ENCODE measurements around the gene IMMP2L. TPM values are rescaled to one million over a fixed set of nuclear protein-coding genes. Genes with fewer than 3 reads are reported as not detected.

IMMP2L gene
- total RNA-seq, 1 donor, result 11.6 TPM

DNA sequence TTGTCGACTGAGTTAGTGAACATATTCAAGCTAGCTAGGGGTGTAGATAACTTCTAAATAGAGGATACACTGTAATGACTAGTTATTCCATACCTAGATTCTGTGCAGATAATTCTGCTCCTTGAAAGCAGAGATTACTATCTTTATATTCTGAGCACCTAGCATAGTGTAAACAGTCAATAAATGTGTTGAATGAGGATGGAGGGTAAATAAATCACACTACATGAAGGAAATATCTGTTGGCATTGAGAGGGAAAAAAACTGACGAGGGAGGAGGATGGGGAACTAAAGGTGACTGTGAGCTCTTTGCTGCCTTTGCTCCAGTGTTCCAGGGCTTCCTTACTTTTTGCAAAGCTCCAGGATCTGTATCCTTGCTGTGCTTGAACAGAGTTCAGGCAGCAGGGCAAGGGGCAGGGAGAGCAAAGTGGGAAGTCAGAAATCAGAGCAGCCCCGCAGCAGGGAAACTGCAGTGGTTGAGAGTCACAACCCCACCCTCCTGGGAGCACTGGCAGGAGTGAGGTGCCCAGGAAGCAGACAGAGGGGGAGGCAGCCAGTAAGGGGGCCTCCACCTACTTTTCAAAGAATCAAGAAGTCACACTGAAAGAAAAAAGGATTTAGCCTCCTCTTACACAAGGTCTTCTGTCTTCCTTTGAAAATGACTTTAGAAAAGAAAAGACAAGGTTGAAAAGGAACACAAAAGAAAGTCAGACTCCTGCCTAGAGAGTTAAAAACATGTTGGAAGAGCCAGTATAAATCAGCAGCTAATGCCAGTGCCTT lies 543.1 kb downstream of the IMMP2L start:
- no peak for DNase-seq (ENCODE audit: low read depth in 2 of 3, low spot score in 2 of 3)

DNA sequence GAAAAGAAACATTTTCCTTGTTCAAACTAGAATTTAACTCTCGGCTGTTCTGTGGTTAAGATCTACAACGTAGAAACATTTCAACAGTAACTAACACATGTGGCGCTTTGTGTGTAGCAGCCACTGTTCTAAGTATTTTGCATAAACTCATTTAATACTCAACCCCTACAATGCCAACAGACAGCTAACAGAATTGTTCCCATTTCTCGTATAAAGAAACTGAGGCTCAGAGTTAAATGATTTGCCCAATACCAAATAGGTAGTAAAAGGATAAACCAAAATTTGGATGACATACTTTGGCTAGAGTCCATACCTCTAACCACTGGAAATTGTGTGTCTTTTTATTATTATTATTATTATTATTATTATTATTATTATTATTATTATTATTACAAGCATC lies 543.8 kb downstream of the IMMP2L start:
- DNase-seq (ENCODE audit: low read depth in 2 of 3, low spot score in 2 of 3), result no peak

DNA sequence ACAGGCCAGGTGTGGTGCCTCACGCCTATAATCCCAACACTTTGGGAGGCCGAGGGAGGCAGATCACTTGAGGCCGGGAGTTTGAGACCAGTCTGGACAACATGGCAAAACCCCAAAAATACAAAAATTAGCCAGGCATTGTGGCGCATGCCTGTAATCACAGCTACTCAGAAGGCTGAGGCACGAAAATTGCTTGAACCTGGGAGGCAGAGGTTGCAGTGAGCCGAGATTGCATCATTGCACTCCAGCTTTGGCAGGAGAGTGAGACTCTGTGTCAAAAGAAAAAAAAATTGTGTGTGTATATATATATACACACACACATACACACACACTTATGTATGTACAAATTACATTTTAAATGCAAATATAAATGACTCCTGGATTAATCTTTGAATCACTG lies 548.2 kb downstream of the IMMP2L start:
- no peak for DNase-seq (ENCODE audit: low read depth in 2 of 3, low spot score in 2 of 3)

DNA sequence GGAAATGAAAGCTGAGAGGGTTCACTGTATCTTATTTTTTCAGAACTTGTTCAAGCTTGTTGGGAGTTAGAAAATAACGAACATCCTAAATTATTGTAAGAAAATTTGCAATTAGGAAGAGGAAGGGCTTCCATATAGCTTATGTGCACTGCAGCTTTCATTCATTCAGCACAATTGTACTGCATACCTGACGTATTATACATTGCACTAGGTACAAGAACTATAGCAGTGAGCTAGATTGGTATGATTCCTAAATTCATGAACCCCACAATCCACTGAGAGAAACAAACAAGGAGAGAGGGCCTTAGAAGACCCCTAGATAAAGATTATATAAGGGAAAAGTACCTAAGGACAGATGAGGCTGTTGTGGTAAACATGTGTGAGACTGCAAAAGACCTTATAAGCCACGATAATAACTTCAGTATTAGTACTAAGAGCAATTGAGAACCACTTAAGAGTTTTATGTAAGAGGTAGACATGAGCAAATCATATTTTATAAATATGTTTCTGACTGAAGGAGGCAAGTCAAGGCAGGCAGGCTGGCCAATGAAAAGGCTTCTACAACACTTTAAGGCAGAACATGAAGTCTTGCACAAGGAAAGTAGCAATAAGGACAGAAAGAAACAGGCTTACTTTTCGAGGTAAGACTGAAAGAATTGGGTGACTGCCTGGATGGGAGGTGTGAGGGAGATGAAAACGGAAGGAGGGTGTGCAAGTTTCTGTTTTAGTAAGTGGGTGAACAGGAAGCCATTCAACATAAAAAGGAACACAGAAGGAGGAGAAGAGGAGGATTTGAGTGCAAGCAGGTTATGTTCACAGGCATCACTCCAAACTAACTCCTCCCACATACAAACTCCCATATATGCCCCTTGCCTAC lies 549.3 kb downstream of the IMMP2L start:
- peak in 1 of 3 donors; percentile 27 for DNase-seq (ENCODE audit: low read depth in 2 of 3, low spot score in 2 of 3)

DNA sequence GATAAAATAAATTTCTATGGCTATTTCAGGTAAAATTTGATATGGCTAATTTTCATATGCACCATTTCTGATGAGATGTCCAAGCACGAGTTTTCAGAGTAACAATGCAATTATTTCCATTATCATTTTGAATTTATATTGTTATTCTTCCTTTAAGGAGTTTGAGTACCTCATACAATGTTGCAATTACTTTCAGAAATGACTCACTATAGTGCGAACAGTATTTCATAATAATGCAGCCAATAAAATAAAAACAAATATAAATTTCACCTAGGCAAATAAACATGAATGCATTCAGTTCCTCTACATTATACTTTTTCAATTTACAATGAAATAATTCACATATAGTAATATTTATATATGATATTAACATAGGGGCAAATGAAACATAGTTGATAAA lies 550.1 kb downstream of the IMMP2L start:
- DNase-seq (ENCODE audit: low read depth in 2 of 3, low spot score in 2 of 3), result no peak

DNA sequence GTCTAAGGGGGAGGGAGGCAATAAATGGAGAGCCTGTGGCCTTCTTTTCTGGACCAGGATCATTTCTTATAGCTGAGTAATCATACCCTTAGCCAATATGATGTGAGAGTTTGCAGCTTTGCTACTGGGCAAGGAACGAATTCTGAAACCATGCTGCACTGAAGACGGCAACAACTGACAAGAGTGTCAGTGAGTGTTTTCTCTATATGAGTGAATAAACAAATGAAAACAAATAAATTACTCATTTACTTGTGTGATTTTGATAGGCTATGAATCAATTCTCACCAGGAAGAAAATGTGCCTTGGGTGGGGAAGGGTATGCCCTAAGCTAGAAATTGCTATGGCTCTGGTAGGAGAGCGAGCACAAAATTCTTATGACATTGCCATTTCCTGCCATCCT lies 550.8 kb downstream of the IMMP2L start:
- no peak for DNase-seq (ENCODE audit: low read depth in 2 of 3, low spot score in 2 of 3)

DNA sequence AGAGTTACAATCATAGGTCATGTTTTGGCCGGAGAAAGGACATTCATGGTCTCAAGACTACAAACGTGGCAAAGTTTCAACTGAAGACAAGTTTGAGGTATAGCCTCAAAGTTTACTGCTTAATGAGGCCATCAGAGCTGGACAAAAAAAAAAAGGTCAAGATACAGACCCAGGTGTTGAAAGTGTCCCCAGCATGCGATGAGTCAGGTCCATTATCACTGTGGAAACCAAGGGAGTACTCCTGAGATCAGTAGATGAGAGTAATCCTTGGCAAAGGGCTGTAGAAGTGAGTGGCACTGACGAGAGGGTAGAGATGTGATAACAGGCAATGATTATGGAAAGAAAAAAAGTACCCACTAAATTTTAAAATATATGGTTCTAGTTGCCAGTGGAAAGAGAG lies 551.5 kb downstream of the IMMP2L start:
- DNase-seq (ENCODE audit: low read depth in 2 of 3, low spot score in 2 of 3), result no peak

DNA sequence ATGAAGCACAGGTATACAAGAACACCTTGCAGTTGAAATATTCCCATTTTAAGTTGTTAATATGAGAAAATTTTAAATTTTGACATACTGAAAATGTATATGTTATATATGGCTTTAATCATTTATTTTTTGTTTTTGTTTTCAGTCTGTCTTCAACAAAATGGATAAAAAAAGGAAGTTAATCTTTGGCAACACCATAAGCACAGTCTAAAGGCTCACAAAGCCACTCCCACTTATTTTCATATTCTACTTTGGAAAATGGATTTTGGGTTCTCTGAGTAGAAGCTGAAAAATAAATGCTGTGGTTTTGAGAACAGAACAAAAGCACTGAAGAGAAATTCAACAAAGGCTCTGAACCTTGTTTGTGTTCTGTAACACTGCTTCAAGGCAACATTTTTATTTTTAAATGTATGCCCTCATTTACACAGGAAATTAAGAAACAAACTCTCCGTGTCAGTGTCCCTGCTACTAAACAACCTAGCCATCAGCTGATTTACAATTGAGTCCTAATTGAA lies 552.7 kb downstream of the IMMP2L start:
- peak in 1 of 3 donors; percentile 10 for DNase-seq (ENCODE audit: low read depth in 2 of 3, low spot score in 2 of 3)

DNA sequence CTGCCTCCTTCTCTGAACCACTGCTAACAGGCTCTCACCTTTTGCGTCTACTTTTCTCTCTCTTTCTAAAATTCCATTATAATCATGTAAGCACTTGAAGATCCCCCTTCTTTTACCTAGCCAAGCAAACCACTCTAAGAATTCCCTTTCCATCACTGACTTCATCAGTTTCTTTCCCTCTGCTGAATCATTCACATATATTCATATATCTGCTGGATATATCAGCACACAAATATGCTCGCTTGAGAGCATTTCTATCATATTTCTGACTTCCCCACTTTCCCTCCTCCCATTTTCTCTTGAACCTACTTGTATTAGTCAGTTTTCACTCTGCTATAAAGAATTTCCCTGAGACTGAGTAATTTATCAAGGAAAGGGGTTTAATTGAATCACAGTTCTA lies 555.6 kb downstream of the IMMP2L start:
- no peak for DNase-seq (ENCODE audit: low read depth in 2 of 3, low spot score in 2 of 3)

DNA sequence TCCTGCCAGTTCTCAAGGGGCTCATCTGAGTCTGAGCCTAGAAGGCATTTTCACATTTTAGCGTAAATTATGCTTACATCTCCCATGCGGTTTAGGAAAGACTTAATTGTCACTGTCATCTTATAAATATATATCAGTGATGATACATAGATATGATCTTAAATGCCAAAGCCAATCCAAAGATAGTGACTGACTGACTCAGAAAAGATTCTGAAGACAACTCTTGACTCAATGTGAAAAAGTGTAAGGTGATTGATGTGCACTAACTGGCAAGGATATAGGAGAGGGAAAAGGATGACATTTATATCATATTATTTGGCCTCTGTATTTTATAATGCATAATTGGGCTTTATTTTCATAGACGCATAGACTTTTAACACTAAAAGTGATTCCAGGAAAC lies 556.3 kb downstream of the IMMP2L start:
- DNase-seq (ENCODE audit: low read depth in 2 of 3, low spot score in 2 of 3), result no peak

DNA sequence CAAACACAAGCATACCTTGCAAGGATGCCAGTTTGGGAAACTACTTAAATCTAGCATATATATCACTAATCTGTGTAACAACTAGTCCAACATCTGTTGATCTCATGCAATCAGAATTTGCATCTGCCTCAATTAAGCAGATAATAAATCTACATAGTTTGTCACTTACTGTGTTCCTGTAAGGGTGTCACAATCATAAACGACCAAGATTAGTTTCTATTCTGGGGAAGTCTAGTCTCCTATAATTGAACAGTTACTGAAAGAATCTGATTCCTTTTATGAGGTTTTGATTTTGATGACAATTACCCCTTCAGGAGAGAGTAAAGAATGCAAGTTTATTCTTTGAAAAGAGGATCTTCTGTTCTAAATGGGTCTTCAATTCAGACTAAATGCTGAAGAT lies 556.8 kb downstream of the IMMP2L start:
- no peak for DNase-seq (ENCODE audit: low read depth in 2 of 3, low spot score in 2 of 3)

DNA sequence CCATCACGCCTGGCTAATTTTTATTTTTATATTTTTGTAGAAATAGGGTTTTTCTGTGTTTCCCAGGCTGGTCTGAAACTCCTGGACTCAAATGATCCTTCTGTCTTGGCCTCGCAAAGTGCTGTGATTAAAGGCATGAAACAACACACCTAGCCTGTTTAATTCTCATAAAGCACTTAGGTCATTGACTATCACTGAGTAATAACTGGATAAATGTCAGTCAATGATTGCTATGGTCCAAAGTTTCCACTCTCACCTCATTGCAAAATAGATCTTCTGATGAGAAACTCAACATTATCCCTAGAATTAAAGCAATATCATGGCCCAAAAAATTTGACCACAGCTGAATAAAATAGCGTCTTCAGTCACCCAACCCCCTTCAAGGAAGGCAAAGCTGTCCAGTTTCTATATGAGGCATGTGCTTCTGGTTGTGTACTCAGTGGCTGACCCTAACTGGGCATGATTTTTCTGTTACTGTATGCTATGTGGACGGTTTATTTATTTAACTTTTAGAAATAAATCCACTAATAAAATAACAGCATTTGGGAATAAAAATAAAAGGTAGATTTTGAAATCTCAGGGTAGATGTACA lies 557.9 kb downstream of the IMMP2L start:
- DNase-seq (ENCODE audit: low read depth in 2 of 3, low spot score in 2 of 3), result no peak

DNA sequence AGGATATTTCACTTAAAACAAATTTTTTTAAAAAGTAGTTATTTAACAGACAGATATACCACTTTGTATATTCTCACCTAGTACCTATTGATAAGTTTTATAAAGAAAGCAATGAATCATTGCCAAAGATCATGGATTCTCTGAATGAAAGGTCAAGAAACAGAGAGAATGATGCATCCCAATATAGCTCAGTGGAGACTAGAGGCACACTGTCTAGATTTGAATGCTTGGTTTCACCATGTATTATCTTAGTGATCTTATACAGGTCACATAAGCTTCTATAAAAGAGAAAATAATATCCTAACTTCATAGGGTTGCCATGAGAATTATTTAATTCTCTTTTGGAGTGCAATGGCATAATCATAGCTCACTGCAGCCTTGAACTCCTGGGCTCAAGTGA lies 558.4 kb downstream of the IMMP2L start:
- DNase-seq (ENCODE audit: low read depth in 2 of 3, low spot score in 2 of 3), result no peak

DNA sequence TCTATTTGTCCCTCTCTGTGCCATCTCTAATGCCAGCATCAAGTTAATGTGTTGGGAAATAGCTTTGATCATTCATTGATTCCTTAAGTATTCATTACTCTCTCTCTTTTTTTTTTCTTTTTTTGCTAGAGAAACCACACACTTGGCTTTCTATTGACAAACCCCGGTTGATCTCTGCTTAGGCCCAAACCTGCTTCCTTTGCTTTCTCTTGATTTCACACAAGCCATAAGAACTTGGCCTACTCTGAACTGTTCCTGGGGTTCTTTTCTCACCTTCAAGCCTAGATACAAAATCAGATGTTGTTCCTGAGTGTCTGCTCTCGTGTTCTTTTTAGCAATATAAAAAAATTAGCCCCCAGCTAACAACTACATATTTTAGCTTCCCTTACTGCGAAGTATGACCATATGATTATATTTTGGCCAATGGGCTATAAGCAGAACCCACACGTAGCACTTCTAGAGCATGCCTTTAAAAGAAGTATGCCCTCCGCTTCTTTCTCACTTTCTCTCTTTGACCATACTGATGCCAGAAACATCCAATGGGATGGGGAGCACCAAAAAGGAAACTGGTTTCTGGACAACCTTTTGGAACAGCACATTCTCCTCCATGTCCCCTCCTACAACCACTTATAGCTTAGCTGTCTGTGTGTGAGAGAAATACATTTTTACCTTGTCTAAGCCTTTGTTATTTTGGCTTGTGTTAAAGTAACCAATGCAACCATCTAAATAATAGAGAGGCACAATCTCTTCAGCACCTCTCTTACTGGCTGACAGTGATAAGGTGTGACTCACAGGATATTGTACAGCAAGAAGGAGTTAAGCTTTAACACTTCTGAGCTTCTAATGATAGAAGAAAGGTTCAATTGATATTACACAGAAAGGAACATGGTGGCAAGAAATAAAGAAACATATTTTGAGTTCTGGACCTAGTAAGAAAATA lies 568.0 kb downstream of the IMMP2L start:
- no peak for DNase-seq (ENCODE audit: low read depth in 2 of 3, low spot score in 2 of 3)

DNA sequence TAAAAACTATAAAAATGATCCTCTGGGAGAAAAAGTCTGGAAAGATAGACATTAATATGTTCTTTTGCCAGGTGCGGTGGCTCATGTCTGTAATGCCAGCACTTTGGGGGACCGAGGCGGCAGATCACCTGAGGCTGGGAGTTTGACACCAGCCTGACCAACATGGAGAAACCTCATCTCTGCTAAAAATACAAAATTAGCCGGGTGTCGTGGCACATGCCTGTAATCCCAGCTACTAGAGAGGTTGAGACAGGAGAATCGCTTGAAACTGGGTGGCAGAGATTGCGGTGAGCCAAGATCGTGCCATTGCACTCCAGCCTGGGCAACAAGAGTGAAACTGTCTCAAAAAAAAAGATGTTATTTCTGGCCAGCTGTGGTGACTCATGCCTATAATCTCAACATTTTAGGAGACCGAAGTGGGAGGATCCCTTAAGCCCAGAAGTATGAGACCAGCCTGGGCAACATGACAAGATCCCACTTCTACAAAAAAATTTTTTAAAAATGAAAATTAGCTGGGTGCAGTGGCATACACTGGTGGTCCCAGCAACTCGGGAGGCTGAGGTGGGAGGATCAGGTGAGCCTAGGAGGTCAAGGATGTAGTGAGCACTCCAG lies 573.3 kb downstream of the IMMP2L start:
- DNase-seq (ENCODE audit: low read depth in 2 of 3, low spot score in 2 of 3), result no peak

DNA sequence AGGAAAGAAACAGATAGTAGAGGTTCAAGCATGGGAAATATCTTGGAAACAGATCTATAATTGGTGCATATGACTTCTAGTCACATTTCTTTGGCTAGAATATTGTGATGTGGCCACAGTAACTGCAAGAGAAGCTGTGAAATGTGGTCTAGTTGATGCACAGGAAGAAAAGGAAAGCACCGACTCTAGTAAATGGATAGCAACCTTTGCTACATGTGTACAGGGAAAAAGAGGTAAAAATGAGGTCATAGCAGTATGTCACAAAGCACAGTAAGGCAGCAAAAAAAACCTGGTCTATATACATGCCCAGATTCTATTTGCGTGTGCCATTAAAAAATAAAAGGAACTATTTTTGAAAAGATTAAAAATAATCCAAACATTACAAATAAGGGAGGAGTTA lies 573.9 kb downstream of the IMMP2L start:
- no peak for DNase-seq (ENCODE audit: low read depth in 2 of 3, low spot score in 2 of 3)

DNA sequence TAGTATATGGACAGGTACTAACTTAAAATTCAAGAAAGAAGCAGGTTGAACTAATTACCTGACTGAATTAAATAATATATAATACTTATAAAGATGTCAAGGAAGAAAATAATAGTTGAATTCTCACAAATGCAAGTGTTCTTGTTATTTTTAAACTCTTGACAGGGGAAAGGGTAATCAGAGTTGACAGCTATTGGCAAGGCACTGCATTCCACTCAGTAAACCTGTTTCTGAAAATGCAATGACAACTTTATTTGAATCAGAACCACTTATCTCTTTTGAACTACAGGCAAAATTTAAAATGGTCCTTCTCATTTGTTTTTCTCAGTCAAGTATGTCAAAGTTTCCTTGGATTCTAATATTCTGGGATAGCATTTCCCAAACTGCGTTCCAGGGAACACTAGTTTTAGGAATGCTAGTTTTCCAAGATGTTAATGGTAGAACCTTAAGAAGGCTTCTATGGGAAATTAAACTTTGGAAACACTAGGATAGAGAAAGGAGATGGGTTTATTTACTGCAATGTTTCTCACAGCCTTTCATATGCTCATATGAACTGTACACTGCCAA lies 575.1 kb downstream of the IMMP2L start:
- DNase-seq (ENCODE audit: low read depth in 2 of 3, low spot score in 2 of 3), result no peak

DNA sequence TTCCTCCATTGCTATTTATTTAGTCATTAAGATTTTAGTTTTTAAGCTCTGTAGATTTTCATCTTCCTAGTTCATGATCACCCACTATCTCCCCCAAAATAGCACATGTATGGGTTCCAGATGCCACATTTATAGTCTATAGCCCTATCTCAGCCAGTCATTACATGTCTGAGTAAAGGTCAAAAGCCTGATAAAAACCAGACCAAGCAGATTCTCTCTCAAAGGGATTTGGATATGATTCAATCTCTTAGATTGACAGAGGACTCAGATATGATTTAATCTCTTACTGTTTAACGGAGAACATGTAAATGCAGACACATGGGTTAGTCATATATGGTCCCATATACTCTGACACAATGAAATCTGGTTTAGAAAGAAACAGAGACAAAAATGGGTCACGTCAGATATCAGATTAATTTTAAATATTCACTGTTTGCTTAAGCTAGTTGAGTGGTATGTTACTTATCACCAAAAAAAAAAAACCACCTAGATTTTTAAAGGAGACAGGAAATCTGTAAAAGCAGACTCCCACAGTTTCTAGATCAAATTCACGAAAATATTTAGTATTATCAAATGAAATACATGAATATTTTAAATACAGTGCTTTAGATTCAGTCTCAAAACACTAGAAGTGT lies 578.4 kb downstream of the IMMP2L start:
- no peak for DNase-seq (ENCODE audit: low read depth in 2 of 3, low spot score in 2 of 3)

DNA sequence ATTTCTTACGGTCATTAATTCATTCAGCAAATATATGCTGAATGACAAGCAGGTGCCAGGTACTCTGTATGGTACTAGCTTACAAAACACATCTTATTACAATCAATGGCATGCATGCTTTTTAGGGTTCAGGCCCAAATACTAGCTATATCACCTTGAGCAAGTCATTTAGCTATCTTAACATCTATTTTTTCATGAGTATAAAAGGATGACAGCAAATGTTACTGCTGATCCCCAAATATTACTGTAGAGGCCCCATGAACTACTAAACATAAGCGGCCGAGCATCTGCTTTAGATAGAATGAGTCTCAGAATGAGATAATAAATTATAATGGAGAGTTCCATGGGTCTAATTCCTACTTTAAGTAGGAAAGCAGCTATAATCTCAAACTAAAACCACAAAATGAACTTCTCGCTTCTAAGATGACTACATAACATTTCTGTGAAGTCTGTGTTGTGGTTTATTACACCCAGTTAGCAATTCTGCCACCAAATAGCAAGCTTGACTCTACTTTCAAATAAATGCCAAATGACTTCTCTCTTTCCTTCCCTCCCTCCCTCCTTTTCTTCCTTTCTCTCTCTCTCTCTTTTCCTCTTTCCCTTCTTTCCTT lies 585.1 kb downstream of the IMMP2L start:
- DNase-seq (ENCODE audit: low read depth in 2 of 3, low spot score in 2 of 3), result no peak
